Activated T-cell treated with anti-CD3 and anti-CD28 coated beads for 4 hours (primary cell): ENCODE measurements around the gene C21orf58.

Source experiments
- DNase-seq: peaks from one replicate; pipeline ENCODE4 v3.0.0-alpha.2; 2020

C21orf58 gene

GRCh38 chr21:46252840-46253239 is 70.8 kb downstream of the C21orf58 start:
- no peak for DNase-seq
